ENCODE measurements around the gene KCNT2.
"Not testable (repeated sequence)": the region's sequence is repeated elsewhere in the genome, so short reads cannot be mapped to it uniquely, and the experiment has no call there.

The KCNT2 gene

GRCh38 chr1:196271212-196271947 is 336.9 kb downstream of the KCNT2 start:
- no peak for TF ChIP-seq CTCF (IDR thresholded peaks at IDR 0.05; ENCODE audit: extremely low read depth, insufficient read depth, missing control alignments)

GRCh38 chr1:196263086-196263485 is 345.2 kb downstream of the KCNT2 start:
- DNase-seq (ENCODE audit: low spot score): not testable (repeated sequence)

More at GRCh38 chr1:196271212-196271947, 336.9 kb downstream of the KCNT2 start:
- no peak for DNase-seq (ENCODE audit: low spot score)
- in situ Hi-C loops (cut with MboI; ENCODE audit: low pct_unique_long_range_greater_than_20kb, low sequenced_read_pairs, unreplicated experiment): no loop called here

GRCh38 chr1:196260270-196260669 is 348.0 kb downstream of the KCNT2 start:
- no peak for DNase-seq (ENCODE audit: low spot score)
- in situ Hi-C loops (cut with MboI; ENCODE audit: low pct_unique_long_range_greater_than_20kb, low sequenced_read_pairs, unreplicated experiment): no loop called here
- TF ChIP-seq CTCF (IDR thresholded peaks at IDR 0.05; ENCODE audit: extremely low read depth, insufficient read depth, missing control alignments): no peak

More at GRCh38 chr1:196263086-196263485, 345.2 kb downstream of the KCNT2 start:
- in situ Hi-C loops (cut with MboI; ENCODE audit: low pct_unique_long_range_greater_than_20kb, low sequenced_read_pairs, unreplicated experiment): not testable (repeated sequence)

GRCh38 chr1:196259316-196259715 is 348.9 kb downstream of the KCNT2 start:
- TF ChIP-seq CTCF (IDR thresholded peaks at IDR 0.05; ENCODE audit: extremely low read depth, insufficient read depth, missing control alignments): no peak
- in situ Hi-C loops (cut with MboI; ENCODE audit: low pct_unique_long_range_greater_than_20kb, low sequenced_read_pairs, unreplicated experiment): no loop called here

GRCh38 chr1:196255762-196256161 is 352.5 kb downstream of the KCNT2 start:
- TF ChIP-seq CTCF (IDR thresholded peaks at IDR 0.05; ENCODE audit: extremely low read depth, insufficient read depth, missing control alignments): no peak
- DNase-seq (ENCODE audit: low spot score): no peak
- in situ Hi-C loops (cut with MboI; ENCODE audit: low pct_unique_long_range_greater_than_20kb, low sequenced_read_pairs, unreplicated experiment): no loop called here

More at GRCh38 chr1:196259316-196259715, 348.9 kb downstream of the KCNT2 start:
- DNase-seq (ENCODE audit: low spot score): no peak

- TF ChIP-seq CTCF (IDR thresholded peaks at IDR 0.05; ENCODE audit: extremely low read depth, insufficient read depth, missing control alignments): no peak
- in situ Hi-C loops (cut with MboI; ENCODE audit: low pct_unique_long_range_greater_than_20kb, low sequenced_read_pairs, unreplicated experiment): no loop called here
- no peak for DNase-seq (ENCODE audit: low spot score)
Observed at GRCh38 chr1:196229546-196229945, 378.7 kb downstream of the KCNT2 start.

GRCh38 chr1:196214866-196215265 is 393.4 kb downstream of the KCNT2 start:
- DNase-seq (ENCODE audit: low spot score): no peak
- in situ Hi-C loops (cut with MboI; ENCODE audit: low pct_unique_long_range_greater_than_20kb, low sequenced_read_pairs, unreplicated experiment): no loop called here
- no peak for TF ChIP-seq CTCF (IDR thresholded peaks at IDR 0.05; ENCODE audit: extremely low read depth, insufficient read depth, missing control alignments)
